ELR (cell line): ENCODE data around the gene ACSL6.

Source experiments
- DNase-seq: peaks from one replicate; pipeline ENCODE4 v3.0.0-alpha.2; 2015; ENCODE audit warnings: low read depth

Gene ACSL6

GRCh38 chr5:132011622-132012343 is at the start of gene ACSL6:
Gene ACSL6, minus strand, starts transcription at chr5:132011658. Its CDS starts 105 bp downstream, at chr5:132011553.
- DNase-seq, result no peak

- DNase-seq, result no peak
These were observed 49.2 kb upstream of the ACSL6 start, which contains the start of gene IL3 for GRCh38 chr5:132060501-132061161. Gene IL3, plus strand, starts transcription at chr5:132060655. Its CDS starts 52 bp downstream, at chr5:132060707.

- DNase-seq, result no peak
These were observed 48.4 kb upstream of the ACSL6 start for GRCh38 chr5:132059696-132060500.

GRCh38 chr5:132059043-132059695 is 47.7 kb upstream of the ACSL6 start:
- DNase-seq, result no peak

- DNase-seq, result no peak
These were observed 47.2 kb upstream of the ACSL6 start for GRCh38 chr5:132058646-132059042.

GRCh38 chr5:132057498-132058255 is 46.2 kb upstream of the ACSL6 start:
- DNase-seq, result no peak

- DNase-seq, result no peak
These were observed 45.4 kb upstream of the ACSL6 start for GRCh38 chr5:132056610-132057497.

GRCh38 chr5:132055808-132056609 is 44.6 kb upstream of the ACSL6 start:
- DNase-seq, result no peak

- DNase-seq, result no peak
These were observed 44.0 kb upstream of the ACSL6 start for GRCh38 chr5:132055441-132055807.

- DNase-seq, result no peak
These were observed 43.4 kb upstream of the ACSL6 start for GRCh38 chr5:132054697-132055440.

- no peak for DNase-seq
These were observed 42.7 kb upstream of the ACSL6 start for GRCh38 chr5:132054031-132054696.

- DNase-seq, result no peak
These were observed 42.0 kb upstream of the ACSL6 start for GRCh38 chr5:132053483-132053882.

GRCh38 chr5:132052520-132052919 is 41.1 kb upstream of the ACSL6 start:
- DNase-seq, result no peak

- DNase-seq, result no peak
These were observed 39.4 kb upstream of the ACSL6 start for GRCh38 chr5:132050661-132051552.

GRCh38 chr5:132050136-132050535 is 38.7 kb upstream of the ACSL6 start:
- DNase-seq, result no peak

GRCh38 chr5:132049559-132049958 is 38.1 kb upstream of the ACSL6 start:
- no peak for DNase-seq

- no peak for DNase-seq
These were observed 37.6 kb upstream of the ACSL6 start for GRCh38 chr5:132049093-132049492.
